Muscle of arm (tissue), 12 donors: ENCODE results near the gene KIF5A. TPM values are rescaled to one million over a fixed set of nuclear protein-coding genes. Genes with fewer than 3 reads are reported as not detected.

Source experiments
- DNase-seq: peaks from one replicate; pipeline ENCODE4 v3.0.0-alpha.2; 2013
- polyA plus RNA-seq, 12 donors: library from polyadenylated mRNA; unstranded; fragments of 120-200 nt; gene quantifications; one replicate each; pipeline ENCODE4 v1.2.1, GENCODE V29; 2013; ENCODE audit not compliant: insufficient read length in 12 of 12

The KIF5A gene
- polyA plus RNA-seq, 12 donors: 0.04 to 5.2 (median 0.21) TPM; not detected in 1

DNA sequence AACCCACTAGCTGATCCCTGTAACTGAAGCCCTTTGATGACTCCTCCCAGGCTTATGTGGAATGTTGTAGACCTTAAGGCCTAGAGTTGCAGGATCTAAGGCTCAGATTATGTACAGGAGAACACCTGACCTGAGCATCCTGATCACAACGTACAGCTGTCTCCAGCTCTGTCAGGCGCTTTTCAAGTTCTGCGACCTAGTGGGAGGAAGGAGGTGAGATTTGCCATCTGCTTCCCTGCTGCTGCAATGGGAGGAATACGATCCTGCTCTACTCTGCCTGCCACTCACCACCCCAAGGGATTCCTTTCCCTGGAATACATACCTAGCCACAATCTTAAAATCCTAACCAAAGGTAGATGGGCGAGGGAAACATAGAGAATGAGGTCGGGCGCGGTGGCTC lies 16.7 kb upstream of the KIF5A start:
- DNase-seq: no peak

GRCh38 chr12:57534250-57534649 lies 15.6 kb upstream of the KIF5A start:
- DNase-seq: no peak

GRCh38 chr12:57534991-57535543 lies 14.8 kb upstream of the KIF5A start:
- DNase-seq: no peak

DNA sequence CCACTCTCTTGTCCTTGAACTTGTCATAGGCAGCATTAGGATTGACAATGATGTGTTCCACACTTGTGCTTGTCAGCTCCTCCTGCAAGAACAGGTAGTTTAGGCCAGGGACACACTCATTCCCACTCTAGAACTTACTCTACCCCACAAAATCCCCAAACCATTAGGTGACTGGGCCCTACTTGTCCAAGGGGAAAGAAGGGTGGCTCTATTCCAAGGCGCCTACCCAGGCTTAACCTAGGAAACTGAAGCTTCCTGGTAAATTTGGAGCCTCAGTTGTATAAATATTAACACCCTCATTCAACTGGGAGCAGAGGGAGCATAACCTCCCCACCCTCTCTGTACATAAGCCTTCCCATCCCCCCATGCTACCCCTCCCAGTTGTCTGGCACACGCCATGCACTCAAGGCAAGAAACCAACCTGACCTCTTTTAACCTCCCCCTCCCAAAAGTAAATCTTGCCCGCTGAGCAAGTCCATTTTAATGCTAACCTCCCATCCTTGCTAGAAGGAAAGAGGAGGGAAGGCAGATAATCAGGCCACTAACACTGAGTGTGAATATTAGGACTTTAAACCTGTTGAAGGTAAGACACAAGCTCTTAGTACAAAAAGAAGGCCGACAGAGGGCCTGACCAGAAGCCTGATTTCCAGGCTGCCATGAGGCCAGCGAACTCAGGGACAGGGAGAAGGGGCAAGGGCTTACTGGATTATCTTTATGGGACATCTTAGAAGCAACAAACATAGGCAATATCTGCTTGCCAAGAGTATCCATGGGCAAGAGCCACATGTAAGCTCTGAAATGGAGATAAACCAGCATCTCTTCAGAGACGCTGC lies 13.9 kb upstream of the KIF5A start:
- no peak for DNase-seq

- no peak for DNase-seq
Observed at GRCh38 chr12:57536597-57536942, 13.3 kb upstream of the KIF5A start.

- DNase-seq: no peak
Observed at GRCh38 chr12:57539134-57539768, 10.6 kb upstream of the KIF5A start.

- DNase-seq: no peak
Observed at GRCh38 chr12:57541001-57541400, 8.8 kb upstream of the KIF5A start.

DNA sequence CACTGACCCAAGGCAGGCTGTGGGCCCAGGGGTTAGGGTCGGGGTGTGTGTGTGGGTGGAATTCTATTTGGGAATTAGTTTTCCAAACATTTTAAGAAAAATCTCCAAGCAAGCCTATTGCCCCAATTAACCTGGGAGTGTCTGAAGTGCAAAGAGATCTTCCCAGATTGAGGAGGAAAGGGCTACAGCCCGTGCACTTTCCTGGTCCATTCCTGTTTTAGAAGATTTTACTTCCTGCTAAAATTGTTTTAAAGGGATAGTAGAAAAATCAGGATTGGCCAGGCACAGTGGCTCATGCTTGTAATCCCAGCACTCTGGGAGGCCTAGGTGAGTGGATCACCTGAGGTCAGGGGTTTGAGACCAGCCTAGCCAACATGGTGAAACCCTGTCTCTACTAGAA lies 8.1 kb upstream of the KIF5A start:
- DNase-seq: no peak

DNA sequence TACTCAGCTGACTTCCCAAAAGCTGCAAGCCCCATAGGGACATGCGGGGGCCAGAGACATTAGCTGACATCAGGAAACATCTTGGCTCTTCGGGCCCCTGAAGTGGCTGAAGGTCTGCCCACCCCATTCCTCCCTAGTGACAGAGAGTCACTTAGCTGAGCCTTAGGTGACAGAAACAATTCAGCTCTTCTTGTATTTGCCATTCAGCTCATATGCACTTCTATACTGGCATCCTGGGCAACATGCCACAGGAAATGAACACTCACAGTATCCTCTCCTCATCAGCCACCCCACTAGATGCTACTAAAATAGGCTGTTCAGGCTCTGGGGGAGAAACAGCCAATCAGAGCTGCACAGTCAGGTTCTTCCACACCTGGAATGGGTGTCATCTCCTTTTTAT lies 6.3 kb upstream of the KIF5A start:
- DNase-seq: no peak

DNA sequence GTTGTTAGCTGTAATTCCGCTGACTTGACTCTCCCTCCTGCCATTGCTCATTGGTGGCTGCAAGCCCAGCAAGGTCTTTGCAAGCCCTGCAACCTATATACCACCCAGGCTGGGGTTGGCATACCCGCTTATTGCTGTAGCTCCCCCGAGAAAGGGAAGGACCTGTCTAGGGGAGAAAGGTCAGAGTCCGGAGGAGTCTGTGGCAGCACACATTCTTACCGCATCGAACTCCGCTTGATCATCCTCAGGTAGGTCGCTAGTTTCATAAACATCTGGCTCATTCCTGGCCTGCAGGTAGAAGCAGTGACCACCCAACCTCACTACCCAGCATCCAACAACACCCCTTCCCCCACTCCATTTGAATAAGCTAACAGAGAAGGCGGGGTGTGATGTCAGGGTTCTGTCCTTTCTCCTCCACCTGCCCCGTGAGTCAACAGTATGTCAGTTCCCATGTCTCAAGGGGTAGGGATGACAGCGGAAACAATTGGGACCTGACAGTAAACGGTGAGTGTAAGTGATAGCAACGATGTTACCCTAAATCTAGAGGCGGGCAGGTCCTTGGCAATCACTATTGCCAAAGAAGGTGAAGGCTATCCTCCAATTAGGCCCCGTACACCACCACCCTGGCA lies 3.9 kb upstream of the KIF5A start:
- DNase-seq: no peak

DNA sequence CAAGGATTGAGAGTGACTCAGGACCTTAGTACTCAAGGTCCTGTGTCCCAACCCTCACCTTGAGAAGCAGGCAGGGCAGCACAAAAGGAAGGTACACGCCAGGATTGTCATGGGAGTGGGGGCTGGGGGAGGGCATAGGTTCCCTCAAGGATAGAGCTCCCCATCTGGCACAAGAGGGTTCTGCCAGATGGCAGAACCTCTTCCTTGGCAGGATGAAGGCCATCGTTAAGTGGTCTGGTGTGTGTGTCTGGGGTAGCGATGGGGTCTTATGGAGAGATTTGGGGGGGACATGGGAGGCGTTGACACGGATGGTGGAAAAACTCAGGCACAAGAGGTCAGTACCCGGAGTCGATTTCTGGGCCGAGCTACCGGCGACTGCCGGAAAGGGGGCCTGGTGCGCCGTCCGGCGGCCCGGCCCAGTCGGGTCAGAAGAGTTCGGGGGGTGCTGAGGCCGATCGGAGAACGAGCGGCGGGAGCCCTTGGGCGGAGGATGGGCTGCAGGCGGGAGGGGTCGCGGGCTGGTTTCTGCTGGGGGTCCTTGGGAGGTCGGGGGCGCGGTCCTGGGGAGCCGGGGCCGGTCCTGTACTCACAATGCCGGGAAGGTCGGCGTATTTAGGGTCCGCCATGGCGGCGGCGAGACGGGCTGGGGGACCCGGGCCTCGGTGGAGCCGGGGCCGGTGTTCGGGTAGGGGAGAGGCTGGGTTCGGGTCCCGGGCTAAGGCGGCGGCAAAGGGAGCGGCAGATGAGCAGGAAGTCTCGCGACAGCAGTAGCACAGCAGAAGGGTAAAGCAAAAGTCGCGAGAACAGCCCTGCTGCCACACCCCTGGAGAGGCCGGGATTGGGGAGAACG lies 3.2 kb upstream of the KIF5A start, which contains the start of gene DCTN2:
DCTN2 (minus strand) TSS at position 755 of the 850 bp plus-strand sequence; CDS start at position 626, 129 bp downstream.
- peak; percentile 97 for DNase-seq

DNA sequence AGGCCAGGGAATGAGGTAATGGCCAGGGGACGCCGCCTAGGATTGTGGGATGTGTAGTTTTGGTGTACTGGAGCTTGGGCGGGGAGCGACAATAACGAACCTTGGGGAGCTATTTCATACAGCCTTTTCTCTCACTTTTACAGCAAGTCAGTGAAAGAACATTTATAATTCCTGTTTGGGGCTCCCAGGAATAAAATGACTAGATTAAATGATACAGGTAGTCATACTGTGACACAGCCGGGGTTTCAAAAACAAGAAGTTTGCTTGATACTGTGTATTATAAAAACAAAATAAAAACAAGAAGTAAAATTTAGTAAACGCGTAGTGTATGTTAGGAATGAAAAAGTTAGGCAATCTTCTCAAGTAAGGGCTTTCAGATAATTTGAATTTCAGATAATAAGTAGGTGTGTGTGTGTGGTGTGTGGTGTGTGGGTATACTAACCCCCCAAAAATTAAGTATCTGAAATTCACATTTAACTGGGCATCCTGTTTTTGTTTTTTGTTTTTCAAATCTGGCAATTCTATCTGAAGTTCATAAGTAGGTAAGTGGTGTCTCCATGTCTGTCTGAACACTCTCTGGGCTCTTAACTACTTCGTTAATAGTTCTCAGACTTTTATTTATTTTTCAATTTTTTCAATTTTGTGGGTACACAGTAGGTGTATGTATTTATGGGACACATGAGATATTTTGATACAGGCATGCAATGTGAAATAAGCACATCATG lies 2.4 kb upstream of the KIF5A start:
- DNase-seq: no peak

- no peak for DNase-seq
Observed at GRCh38 chr12:57548013-57548315, 1.9 kb upstream of the KIF5A start.

DNA sequence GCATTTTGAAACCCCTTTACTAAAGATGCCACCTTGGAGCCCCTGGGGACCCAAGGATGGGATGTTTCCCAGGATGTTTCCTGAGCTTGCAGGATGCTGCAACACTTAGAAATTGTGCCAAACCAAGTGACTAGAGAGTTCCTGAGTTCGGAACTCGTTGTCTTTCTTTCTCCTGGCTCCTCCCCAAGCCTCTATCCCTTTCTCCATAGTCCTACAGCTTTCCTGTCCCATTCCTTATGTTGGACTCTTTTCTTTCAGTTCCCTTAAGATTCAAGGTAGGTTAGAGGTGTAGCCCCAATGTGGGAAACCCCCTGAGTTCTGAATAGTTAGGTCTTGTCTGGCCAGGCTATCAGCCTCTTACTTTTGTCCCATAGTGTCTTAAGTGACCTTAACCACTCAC lies 1.4 kb upstream of the KIF5A start:
- DNase-seq: no peak

- DNase-seq: no peak
Observed at GRCh38 chr12:57549203-57549908, 488 bp upstream of the KIF5A start.

DNA sequence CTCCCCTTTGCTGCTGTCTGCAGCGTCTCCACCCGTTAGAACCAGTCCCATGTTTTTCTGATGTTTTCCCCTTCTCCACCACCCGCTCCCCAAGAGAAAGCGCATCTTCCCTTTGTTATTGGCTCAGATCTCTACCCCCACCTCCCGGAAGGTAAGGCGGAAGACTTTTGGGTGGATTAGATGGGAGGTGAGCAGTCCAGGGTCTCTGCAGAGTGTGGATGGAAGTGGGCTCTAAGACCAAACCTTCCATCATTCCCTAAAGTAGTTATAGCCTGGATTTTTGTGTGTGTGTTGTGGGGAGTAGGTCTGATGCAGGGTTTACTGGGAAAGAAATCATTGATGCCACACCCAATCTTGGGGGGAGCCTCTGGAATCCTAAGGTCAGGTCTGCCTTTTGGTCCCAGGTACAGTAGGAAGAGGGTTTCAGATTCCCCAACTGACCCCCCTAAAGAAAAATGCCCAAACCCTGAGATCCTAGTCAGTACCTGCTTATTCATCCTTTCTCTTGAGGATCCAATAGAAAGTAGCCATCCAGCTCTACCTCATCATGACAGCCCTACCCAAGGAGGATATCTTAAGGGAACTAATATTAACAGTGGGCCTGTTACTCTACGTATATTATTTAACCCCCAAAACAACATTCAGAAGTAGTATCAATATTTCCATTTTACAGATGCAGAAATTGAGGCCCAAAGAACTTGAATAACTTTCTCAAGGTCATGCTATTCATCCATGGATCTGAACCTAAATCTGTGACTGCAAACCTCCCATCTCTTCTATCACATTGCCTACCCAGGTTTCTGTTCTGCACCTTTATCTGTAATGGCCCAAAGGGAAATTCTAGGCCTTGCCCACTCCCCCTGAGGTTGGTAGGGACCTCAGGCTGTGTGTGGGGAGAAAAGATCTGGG lies 1.1 kb downstream of the KIF5A start:
- DNase-seq: no peak

DNA sequence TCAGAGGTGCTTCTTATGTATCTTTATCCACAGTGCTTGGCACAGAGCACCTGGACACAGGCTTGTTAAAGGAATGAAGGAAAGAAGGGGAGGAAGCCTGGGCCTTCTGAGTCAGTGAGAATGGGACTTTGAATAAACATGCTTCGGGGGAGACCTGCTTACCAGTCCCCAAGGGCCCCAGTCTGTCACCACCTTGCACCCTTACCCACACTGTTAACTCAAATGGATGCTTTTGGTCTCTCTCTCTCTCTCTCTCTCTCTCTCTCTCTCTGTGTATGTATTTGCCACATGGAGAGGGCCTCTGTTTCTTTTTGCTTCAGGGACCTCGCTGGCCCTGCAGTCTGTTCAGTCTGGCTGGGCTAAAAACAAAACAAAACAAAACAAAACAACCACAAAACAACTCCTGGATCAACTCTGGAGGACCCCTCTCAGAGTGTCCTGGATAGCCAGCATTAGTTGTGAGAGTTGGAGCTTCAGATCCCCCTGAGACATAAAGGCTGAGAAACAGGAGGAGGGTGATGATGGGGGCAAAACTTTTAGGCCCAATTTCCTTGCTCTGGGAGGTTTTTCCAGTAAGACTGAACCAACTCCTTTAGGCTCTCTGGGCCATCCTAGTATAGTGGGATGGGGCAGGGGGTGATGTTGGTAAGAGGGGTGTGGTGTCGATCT lies 1.9 kb downstream of the KIF5A start:
- no peak for DNase-seq

- DNase-seq: no peak
Observed at GRCh38 chr12:57552306-57552651, 2.4 kb downstream of the KIF5A start.

DNA sequence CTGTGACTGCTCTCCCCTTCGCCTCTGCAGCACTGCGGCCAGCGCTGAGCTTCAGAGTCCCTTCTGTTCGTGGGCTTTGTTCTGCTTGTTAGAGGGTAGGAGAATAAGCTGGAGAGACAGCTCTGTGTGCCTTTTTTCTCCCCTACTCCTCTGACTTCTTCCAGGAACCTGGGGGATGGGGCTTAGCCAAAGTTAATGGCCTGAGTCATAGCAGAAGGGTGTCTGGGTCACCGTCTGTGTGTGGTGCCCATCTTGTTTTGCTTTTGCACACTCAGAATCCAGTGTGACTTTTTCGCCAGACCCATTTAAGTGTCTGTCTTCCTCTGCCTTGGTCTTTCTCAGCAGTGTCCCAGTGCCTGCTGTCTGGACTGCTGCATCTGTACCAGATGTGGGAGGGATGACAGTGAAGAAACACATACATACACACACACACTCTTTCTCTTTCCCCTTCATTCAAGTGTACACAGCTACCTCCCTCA lies 3.0 kb downstream of the KIF5A start:
- DNase-seq: no peak
